Measurements from ENCODE around the gene MRPL14.

The MRPL14 gene

GRCh38 chr6:44077214-44077946 is 49.9 kb downstream of the MRPL14 start:
- no peak for DNase-seq

- no peak for DNase-seq
Measured at GRCh38 chr6:44076356-44077213, 50.7 kb downstream of the MRPL14 start.

- no peak for DNase-seq
Measured at GRCh38 chr6:44075647-44076355, 51.5 kb downstream of the MRPL14 start.

- DNase-seq, result no peak
Measured at GRCh38 chr6:44074813-44075646, 52.2 kb downstream of the MRPL14 start.

- DNase-seq, result peak; percentile 64
Measured at GRCh38 chr6:44074439-44074812, 52.8 kb downstream of the MRPL14 start.

GRCh38 chr6:44073612-44074438 is 53.4 kb downstream of the MRPL14 start:
- DNase-seq, result no peak

- peak; percentile 63 for DNase-seq
Measured at GRCh38 chr6:44072959-44073611, 54.2 kb downstream of the MRPL14 start.

- no peak for DNase-seq
Measured at GRCh38 chr6:44072452-44072958, 54.7 kb downstream of the MRPL14 start.

GRCh38 chr6:44071670-44072451 is 55.4 kb downstream of the MRPL14 start:
- DNase-seq, result no peak

GRCh38 chr6:44068607-44069296 is 58.5 kb downstream of the MRPL14 start:
- no peak for DNase-seq

- DNase-seq, result no peak
Measured at GRCh38 chr6:44067173-44068139, 59.8 kb downstream of the MRPL14 start.

- DNase-seq, result no peak
Measured at GRCh38 chr6:44066394-44067172, 60.7 kb downstream of the MRPL14 start.

GRCh38 chr6:44065443-44066140 is 61.7 kb downstream of the MRPL14 start:
- no peak for DNase-seq

GRCh38 chr6:44064948-44065272 is 62.3 kb downstream of the MRPL14 start:
- DNase-seq, result no peak

GRCh38 chr6:44064089-44064947 is 62.9 kb downstream of the MRPL14 start:
- DNase-seq, result peak; percentile 17

GRCh38 chr6:44063561-44064059 is 63.6 kb downstream of the MRPL14 start:
- no peak for DNase-seq
